BJ (cell line): ENCODE data around the gene MAFG. TPM values are rescaled to one million over a fixed set of nuclear protein-coding genes. Genes with fewer than 3 reads are reported as not detected.

ENCODE experiments used
- CTCF ChIA-PET: fragments of 350-600 bp; formaldehyde crosslinking; extraction: SDS; loops from one replicate; lab custom pipeline; 2021; ENCODE audit warnings: antibody characterized with exemption, inconsistent platforms; lab: Yijun Ruan, JAX
- POLR2A ChIA-PET: fragments of 300-600 bp; sonication (Branson Sonifier 250); formaldehyde crosslinking; extraction: SDS; loops from one replicate; lab custom pipeline; 2021; ENCODE audit warnings: antibody characterized with exemption; lab: Charles Lee
- DNase-seq: peaks from one replicate; pipeline ENCODE4 v3.0.0-alpha.2; 2011; ENCODE audit warnings: low read depth
- H3K27me3 ChIP-seq: 2 replicates; pipeline ENCODE4 v1.6.0; 2011; ENCODE audit warnings: low read length; ENCODE audit not compliant: control insufficient read depth, insufficient read depth
- H3K36me3 ChIP-seq: 2 replicates; pipeline ENCODE4 v1.5.1; 2011; ENCODE audit warnings: low read length; ENCODE audit not compliant: control insufficient read depth, insufficient read depth
- H3K4me3 ChIP-seq: 2 replicates; pipeline ENCODE4 v1.5.1; 2011; ENCODE audit warnings: low read depth, mild to moderate bottlenecking, control low read depth, low read length
- CTCF ChIP-seq: IDR thresholded peaks from 2 replicates; pipeline ENCODE4 v1.5.1; 2011; ENCODE audit warnings: low read depth, mild to moderate bottlenecking, control low read depth, inconsistent platforms, low read length, moderate library complexity; ENCODE audit not compliant: insufficient read depth
- polyA plus RNA-seq: library from polyadenylated mRNA; depleted of rRNA; stranded (reverse); fragments of >200 nt; gene quantifications from 2 replicates; pipeline ENCODE4 v1.2.3, GENCODE V29; 2011

The MAFG gene
- polyA plus RNA-seq, 1 experiment: 20.6 TPM

DNA sequence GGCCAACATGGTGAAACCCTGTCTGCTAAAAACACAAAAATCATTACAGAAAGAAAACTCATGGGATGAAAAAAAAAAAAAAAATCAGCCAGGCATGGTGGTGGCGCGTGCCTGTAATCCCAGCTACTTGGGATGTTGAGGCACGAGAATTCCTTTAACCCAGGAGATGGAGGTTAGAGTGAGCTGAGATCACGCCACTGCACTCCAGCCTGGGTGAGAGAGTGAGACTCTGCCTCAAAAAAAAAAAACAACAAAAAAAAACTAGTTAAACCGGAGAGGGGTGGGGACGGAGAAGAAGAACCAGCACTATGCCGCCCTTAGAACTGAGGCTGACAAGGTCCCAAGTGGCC, 40.8 kb upstream of the MAFG start:
- no peak for DNase-seq
- Histone ChIP-seq H3K4me3 (no peak overlapping the region), H3K27me3 (0 out of 2 replicates have a peak, but pooled peaks cover 2% of the 10 kb centered on the region), H3K36me3 (no peaks in the 10 kb centered on the region)
- ChIA-PET POLR2A (no interaction called here), CTCF (interaction anchor here (2.7 to 4.1 kb wide), 2 partner anchors 8 to 53 kb away, joined by 18 to 31 read pairs; partner anchors contain the start of genes CENPX and LRRC45)
- TF ChIP-seq CTCF: no peak

GRCh38 chr17:81967533-81968395, 40.2 kb upstream of the MAFG start:
- POLR2A ChIA-PET: no interaction called here
- TF ChIP-seq CTCF: no peak
- Histone ChIP-seq H3K27me3 (peaks cover 4% of the 10 kb centered on the region), H3K36me3 (no peaks in the 10 kb centered on the region), H3K4me3 (no peak overlapping the region)
- DNase-seq: peak; percentile 11
- CTCF ChIA-PET: interaction anchor here (1.4 to 4.1 kb wide), 3 partner anchors 8 to 70 kb away, joined by 4 to 31 read pairs (median 18); partner anchors contain the start of genes CENPX, DCXR and LRRC45

DNA sequence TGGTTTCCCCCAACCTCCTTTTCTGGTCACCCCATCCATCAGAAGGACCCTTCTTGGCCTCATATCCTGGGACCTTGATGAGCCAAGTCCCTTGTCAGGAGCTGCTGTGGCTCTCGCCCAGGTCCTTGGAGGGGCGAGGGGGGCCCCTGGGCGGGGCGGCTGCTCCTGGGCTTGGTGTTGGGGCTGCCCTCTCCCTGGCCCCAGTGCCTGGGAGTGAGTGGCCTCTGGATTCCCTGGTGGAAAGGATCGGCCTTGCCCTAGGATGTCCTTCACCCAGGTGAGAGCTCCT, 39.7 kb upstream of the MAFG start:
- ChIA-PET POLR2A (no interaction called here), CTCF (interaction anchor here (0.6 to 4.1 kb wide), 6 partner anchors 7 to 70 kb away, joined by 3 to 31 read pairs (median 6); partner anchors contain the start of genes CENPX, DCXR, LRRC45 and RAC3)
- DNase-seq: no peak
- Histone ChIP-seq H3K36me3 (no peaks in the 10 kb centered on the region), H3K27me3 (peaks cover 8% of the 10 kb centered on the region), H3K4me3 (no peak overlapping the region)
- no peak for TF ChIP-seq CTCF

- CTCF ChIA-PET: interaction anchor here (0.6 to 4.1 kb wide), 6 partner anchors 7 to 71 kb away, joined by 3 to 31 read pairs (median 6); partner anchors contain the start of genes CENPX, DCXR, LRRC45 and RAC3
- no peak for DNase-seq
- TF ChIP-seq CTCF: no peak
- Histone ChIP-seq H3K36me3 (no peaks in the 10 kb centered on the region), H3K4me3 (no peak overlapping the region), H3K27me3 (peaks cover 9% of the 10 kb centered on the region)
- POLR2A ChIA-PET: no interaction called here
These were observed 39.1 kb upstream of the MAFG start for GRCh38 chr17:81966343-81967243.
